Bronchial epithelial cell (primary cell): ENCODE data around the gene MMD2. TPM values are rescaled to one million over a fixed set of nuclear protein-coding genes. Genes with fewer than 3 reads are reported as not detected.
A peak's percentile ranks its signal among the peaks of the same experiment; 100 is the strongest.

Experiments
- DNase-seq: peaks from one replicate; pipeline ENCODE4 v3.0.0-alpha.2; 2010; ENCODE audit warnings: low read depth
- FAIRE-seq: peaks from 2 replicates; lab custom pipeline; 2011; peaks lifted over from hg19 to GRCh38; lab: Jason Lieb, UNC
- H3K27me3 ChIP-seq: 2 replicates; pipeline ENCODE4 v1.5.1; 2011; ENCODE audit warnings: low read length; ENCODE audit not compliant: control insufficient read depth, insufficient read depth
- H3K36me3 ChIP-seq: 2 replicates; pipeline ENCODE4 v1.5.1; 2011; ENCODE audit warnings: low read length; ENCODE audit not compliant: control insufficient read depth, insufficient read depth
- H3K4me3 ChIP-seq: 2 replicates; pipeline ENCODE4 v1.5.1; 2011; ENCODE audit warnings: mild to moderate bottlenecking, low read depth, low read length, control low read depth
- CTCF ChIP-seq: IDR thresholded peaks from 2 replicates; pipeline ENCODE4 v1.5.1; 2011; ENCODE audit warnings: mild to moderate bottlenecking, moderate library complexity, low read length, control low read depth, inconsistent platforms; ENCODE audit not compliant: insufficient read depth, severe bottlenecking
- total RNA-seq: library from RNA; depleted of rRNA; stranded (reverse); fragments of >200 nt; gene quantifications from 2 replicates; pipeline ENCODE4 v1.2.1, GENCODE V29; 2014

MMD2 gene
- not detected in 2 replicates for total RNA-seq

GRCh38 chr7:4958477-4959301, at the start of gene MMD2:
TSS of gene MMD2 (minus strand) at chr7:4959187. CDS start at chr7:4959017, 170 bp downstream.
- FAIRE-seq (no peak), DNase-seq (no peak)
- Histone ChIP-seq H3K36me3 (no peaks in the 10 kb centered on the region), H3K27me3 (peaks cover 9% of the 10 kb centered on the region), H3K4me3 (no peak within 1 kb of the TSS)
- TF ChIP-seq CTCF: no peak

DNA sequence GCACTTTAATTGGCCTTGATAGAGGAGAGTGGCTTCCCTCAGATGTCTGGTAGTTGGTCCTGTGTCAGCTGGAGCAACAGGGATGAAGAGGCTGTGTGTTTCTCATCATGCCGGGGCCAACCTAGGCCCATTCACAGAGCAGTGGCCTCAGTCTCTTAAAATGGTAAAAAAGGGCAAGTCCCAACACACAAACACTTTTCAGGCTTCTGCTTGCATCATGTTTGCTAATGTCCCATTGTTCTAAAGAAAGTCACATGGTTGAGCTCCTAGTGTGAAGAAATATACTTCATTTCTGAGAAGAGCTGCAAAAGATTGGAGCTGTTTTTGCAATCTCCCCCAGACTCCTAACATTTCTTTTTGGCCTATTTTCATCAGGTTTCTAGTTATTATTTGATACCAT, 46.1 kb upstream of the MMD2 start:
- Histone ChIP-seq H3K27me3 (no peaks in the 10 kb centered on the region), H3K4me3 (no peak overlapping the region), H3K36me3 (no peaks in the 10 kb centered on the region)
- no peak for FAIRE-seq
- DNase-seq: peak; percentile 78
- no peak for TF ChIP-seq CTCF

- TF ChIP-seq CTCF: no peak
- peak; percentile 59 for DNase-seq
- FAIRE-seq: no peak
- Histone ChIP-seq H3K27me3 (no peaks in the 10 kb centered on the region), H3K4me3 (no peak overlapping the region), H3K36me3 (peaks cover 1% of the 10 kb centered on the region)
Measured at GRCh38 chr7:5001911-5002310, 42.9 kb upstream of the MMD2 start.

DNA sequence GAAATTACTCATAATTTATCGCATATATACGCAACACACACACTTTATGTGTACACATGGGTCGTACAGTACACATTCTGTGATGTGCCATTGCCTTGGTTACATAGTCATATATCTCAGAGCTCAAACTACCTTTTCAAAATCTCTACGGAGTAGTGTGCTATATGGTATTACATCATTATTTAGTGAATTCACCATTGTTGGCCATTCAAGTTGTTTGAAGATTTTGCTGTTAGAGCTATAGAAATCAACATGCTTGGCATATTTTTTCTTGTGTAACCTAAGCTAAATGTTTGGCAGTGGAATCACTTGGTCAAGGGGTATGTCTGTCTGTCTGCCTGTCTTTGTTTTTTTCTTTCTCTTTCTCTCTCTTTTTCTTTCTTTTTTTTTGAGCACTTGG, 42.0 kb upstream of the MMD2 start:
- Histone ChIP-seq H3K36me3 (peaks cover 3% of the 10 kb centered on the region), H3K4me3 (no peak overlapping the region), H3K27me3 (no peaks in the 10 kb centered on the region)
- no peak for FAIRE-seq
- no peak for DNase-seq
- no peak for TF ChIP-seq CTCF

- DNase-seq (no peak), FAIRE-seq (no peak)
- no peak for TF ChIP-seq CTCF
- Histone ChIP-seq H3K27me3 (no peaks in the 10 kb centered on the region), H3K4me3 (no peak overlapping the region), H3K36me3 (peaks cover 9% of the 10 kb centered on the region)
Measured at GRCh38 chr7:4999369-4999950, 40.5 kb upstream of the MMD2 start.
